Measurements from ENCODE around the gene HES2.
A peak's percentile ranks its signal among the peaks of the same experiment; 100 is the strongest.
"Not testable (repeated sequence)": the region's sequence is repeated elsewhere in the genome, so short reads cannot be mapped to it uniquely, and the experiment has no call there.

Gene HES2

DNA sequence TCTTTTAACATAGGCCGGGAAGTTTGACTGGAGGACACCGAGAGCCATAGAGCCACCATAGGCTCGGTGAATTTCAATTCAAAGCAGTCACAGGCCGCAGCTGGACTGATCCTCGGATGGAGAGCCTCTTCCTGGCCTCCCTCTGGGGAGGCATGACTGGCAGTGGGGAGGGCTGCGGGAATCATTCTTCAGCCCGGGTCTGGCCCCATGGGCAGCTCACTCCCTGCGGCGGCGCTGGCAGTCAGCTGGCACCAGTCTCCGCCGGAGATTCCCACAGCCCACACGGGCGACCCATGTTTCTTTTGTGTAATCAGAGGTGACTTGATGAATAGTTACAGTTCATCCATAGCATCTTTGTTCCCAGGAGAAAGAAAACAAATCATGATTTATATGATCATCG, 15.4 kb upstream of the HES2 start:
- no peak for DNase-seq (ENCODE audit: low spot score)

DNA sequence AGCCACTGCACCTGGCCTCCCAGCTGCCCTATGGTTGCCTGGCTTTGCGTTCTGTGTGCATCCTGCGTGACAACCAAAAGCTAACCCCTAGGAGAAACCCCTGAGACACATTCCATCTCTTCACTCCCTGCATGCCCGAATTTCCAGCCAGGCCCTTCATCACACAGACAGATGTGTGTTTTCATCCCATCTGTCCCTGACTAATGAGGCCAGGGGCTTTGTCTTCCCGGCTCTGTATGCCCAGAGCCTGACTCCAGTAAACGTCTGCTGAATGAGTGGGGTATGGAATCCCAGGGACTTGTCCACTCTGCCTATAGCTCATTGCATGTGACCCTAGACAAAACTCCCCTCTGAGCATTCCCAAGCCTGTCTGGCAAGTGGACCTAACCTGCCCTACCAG, 14.5 kb upstream of the HES2 start:
- DNase-seq (ENCODE audit: low spot score), result no peak

DNA sequence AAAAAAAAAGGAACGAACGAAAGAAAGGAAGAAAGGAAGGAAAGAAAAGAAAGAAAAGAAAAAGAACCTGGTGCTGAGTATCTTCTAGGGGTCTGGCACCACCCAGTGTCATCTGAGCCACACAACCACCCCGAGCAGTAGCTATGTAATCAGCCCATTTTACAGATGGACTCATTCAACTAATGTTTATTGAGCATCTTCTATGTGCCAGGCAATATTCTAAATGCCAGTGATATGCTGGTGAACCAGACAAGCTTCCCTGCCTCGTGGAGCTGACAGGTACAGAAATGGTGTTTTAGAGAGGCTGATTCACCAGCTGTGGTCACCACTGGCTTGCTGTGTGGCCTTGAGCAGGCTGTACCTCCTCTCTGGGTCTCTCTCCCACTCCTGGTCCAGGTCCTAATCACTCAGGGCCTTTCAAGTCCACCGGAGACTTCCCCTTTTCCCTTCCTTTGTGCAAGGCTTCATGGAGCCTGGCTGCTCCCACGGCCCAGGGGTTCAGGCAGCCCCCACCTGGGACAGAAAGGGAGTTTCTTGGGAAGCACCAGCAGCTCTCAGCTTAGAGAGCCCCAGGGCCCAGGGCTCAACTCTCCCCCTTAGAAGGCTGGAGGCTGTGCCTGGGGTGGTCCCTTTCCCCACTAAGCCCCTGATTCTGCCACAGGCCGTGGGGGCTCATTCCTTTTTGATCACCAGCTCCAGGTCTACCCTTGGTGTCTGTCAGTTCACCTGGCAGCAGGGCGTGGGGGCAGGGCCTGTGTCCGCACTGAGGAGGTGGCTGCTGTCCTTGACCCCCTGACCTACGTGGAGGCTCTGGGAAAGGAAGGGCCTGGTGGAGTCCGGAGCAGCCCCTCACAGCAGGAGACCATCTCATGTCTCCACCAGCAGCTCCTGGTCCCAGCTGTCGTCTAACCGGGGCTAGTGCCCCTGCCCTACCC, 12.2 kb upstream of the HES2 start:
- DNase-seq (ENCODE audit: low spot score), result not testable (repeated sequence)

DNA sequence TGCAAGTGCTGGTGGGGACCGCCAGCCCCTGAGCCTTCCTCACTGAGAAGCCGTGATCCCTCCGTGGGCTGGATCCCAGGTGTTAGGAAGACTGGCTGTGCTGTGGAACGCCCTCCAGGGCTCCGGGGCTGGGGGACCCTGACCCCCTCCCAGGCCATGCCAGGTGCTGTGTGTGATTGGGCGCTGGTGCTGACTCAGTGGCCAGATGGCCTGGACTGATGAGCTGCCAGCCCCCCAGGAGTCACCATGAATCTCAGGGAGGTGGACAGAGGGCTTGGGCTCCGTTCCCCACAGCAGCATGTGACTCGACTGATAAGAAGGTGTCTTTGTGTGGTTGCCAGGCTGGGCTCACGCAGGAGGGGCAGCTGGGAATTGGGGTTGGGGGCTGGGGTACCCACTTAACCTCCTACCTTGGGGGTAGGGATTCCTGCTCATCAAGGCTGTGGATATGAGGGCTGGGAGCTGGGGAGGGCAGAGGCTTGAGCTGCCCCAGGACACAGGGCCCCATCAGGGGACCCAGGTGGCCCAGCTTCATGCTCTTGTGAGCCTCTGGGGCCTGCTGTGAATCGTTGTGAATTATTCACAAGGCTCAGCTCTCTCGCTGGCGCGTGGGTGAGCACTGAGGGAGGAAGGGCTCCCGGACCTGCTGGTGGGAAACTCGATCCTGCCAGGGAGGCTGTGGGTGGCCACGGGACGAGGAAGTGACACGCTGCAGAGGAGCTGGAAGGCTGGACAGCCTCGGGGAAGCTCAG, 10.1 kb upstream of the HES2 start:
- DNase-seq (ENCODE audit: low spot score), result not testable (repeated sequence)

DNA sequence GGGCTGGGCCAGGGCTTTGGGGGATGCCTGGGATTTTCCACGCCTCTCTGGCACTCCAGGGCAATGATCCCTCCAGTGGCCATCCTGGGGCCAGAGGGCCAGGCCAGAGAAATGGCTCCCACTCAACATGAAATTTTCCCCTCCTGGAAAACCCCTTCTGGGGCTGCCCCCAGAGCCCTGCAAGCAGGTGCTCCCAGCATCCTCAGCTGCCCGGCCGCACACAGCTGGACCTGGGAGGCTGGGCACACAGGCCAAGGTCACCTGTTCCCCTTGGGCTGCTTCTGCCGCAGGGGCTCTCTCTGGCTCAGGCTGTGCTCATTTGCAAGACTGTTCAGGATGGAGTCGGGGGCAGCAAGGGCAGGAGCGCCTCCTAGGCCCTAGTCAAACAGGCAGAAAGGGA, 8.7 kb upstream of the HES2 start:
- DNase-seq (ENCODE audit: low spot score), result not testable (repeated sequence)

DNA sequence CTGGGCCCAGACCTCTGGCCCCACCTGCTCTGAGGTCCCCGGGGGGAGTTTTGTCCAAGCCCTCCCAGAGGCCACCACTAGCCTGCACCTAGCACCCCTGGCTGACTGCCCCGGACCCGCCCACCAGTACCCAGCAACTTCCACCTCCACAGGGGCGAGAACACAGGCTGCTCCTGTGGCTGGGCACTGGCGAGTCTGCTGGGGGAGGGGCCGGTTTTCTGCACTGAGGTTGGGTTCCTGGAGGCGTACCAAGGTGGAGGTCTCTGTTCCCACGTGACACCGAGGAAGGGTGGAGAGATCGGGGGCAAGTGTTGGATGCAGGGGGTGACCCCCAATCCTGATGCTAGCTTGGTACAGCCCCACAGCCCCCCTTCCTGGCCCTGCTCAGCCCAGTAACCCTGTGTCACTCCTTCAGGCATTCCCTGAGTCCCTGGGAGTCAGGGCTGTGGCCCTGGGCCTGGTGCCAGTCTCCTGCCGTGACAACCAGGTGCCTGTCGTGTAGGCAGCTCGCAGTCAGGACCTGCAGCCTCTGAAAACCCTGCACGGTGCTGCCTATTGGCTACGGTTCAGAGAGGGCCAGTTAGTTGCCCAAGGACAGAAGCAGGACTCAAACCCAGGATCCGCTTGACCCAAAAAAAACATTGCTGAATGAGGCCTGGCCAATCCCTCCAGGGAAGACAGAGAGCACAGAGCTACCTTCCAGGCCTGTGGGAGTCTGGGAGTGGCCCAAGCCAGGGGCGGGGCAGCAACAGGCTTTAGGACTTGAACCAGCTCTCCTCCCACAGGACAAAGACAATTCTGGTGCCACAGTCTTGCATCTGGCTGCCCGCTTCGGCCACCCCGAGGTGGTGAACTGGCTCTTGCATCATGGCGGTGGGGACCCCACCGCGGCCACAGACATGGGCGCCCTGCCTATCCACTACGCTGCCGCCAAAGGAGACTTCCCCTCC, 8.0 kb upstream of the HES2 start:
- no peak for DNase-seq (ENCODE audit: low spot score)

DNA sequence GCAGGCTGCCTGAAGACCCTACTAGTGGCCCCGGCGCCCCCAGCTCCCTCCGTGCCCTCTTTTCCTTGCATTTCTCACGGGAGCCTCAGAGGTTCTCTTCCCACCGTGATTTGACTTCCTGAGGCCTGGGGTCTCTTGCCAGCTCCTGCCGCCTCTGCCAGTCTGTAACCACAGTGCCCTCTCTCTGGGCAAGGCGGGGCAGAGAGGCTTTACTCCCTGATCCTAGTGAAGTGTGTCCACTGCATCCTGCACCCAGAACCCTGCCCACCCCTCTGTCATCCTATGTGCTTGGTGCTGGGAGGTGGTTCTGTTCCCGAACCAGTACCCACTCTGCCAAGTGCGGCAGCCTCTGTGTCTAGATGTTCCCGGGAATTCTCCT, 7.2 kb upstream of the HES2 start:
- no peak for DNase-seq (ENCODE audit: low spot score)

DNA sequence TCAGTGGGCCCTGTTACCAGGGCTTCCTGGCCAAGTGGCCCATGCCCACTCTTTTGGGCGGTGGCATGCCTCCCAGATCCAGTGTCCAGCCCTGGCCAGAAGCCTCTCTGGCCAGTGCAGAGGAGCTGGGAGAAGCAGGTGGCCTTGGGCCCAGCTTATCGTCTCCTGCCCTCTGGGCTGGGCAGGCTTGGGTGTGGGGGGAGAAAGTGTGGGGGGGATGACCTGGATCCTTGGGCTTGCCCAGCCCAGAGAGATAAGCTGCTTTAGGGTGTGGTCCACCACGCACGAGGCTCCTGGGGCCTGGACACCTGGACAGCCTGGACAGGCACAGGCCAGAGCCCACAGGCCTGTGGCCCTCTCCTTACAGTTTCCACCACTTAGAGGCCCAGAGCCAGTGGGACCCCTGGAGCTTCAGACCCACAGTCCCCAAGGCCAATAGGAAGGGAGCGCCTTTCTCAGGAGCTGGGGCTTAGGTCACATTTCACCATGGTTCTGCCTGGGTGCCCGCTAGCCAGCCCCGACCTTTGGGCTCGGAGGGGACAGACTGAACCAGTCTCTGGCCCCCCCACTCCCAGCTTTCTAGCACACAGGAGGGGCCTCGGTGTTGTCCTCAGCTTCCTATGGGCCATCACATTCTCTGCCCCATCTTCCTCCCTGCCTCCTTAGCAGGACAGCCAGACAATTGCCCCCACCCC, 6.7 kb upstream of the HES2 start:
- no peak for DNase-seq (ENCODE audit: low spot score)

DNA sequence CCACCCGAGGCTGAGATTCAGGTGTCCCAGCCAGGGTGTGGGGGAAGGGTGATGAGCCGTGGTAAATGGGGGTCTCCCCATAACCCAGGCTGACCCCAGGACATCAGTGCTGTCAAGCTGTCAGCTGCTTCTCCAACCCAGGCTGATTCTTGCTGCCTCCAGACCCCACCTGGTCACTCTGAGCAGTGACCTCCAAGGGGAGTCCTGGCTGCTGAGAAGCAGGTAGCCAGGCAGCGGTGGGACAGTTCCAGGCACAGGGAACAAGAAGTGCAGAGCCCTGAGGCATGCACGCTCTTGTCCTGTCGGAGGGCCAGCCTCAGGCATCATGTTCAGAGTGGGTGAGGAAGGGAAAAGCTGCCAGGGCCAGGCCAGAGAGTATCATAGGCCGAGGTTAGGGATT, 5.9 kb upstream of the HES2 start:
- DNase-seq (ENCODE audit: low spot score), result no peak

DNA sequence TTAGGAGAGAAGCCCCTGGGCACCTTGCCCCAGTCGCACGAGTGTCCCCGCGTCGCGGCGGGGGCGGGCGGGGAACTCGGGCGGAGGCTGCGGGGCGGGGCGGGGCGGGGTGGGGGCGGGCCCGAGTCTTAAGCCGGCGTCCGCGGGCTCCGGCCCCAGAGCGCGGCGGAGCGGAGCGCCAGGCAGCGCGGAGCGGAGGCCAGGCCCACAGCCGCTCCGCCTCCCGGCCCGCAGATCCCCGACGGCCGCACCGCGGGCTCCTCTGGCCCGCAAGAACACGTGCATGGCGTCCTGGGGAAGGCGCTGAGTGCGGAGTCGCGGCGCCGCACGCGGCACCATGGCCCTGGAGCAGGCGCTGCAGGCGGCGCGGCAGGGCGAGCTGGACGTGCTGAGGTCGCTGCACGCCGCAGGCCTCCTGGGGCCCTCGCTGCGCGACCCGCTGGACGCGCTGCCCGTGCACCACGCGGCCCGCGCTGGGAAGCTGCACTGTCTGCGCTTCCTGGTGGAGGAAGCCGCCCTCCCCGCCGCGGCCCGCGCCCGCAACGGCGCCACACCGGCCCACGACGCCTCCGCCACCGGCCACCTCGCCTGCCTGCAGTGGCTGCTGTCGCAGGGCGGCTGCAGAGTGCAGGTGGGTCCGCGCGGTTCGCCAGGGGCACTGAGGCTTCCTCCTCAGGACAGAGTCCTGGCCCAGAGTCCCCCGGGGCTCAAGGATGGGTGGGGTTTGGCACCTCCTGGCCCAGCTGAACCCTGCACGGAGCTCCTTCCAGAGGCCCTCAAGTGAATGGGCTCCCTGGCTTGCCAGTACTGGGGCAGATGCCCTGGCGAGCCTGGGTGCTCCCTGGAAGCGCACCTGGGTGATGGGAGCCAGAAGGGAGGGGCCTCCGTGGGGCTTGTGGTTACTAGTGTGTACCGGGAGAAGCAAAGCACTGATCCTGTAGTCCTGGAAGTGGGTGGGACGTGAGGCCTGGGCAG, 5.2 kb upstream of the HES2 start, which contains the start of gene ESPN:
TSS of gene ESPN (plus strand) at position 158 of the 975 bp plus-strand sequence. CDS start at position 338, 180 bp downstream.
- peak; percentile 42 for DNase-seq (ENCODE audit: low spot score)

DNA sequence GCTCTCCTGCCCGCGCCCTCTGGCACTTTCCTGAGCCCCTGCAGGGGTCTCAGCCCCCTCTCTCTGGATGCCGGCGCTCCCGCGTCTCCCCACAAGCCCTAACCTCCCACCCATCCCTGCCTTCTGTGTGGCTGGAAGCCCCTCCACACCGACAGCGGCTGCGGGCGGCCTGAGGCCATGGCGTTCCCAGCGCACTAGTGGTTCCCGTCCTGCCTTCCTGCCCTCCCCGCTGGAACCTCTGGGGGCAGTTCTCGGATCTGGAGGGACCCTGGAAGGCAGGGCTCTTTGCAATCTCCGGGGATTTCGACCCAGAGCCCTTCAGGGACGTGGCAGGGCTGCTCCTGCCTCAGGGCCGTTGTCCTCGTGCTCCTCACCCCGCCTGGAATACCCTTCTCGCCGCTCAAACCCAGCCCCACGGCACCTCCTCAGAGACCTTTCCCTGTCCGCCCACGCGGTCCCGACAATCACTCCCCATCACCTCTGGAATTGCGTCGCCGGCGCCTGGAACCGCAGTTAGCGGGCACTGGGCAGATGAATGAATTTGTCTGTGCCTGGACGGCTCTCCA, 4.4 kb upstream of the HES2 start:
- DNase-seq (ENCODE audit: low spot score), result peak; percentile 27

DNA sequence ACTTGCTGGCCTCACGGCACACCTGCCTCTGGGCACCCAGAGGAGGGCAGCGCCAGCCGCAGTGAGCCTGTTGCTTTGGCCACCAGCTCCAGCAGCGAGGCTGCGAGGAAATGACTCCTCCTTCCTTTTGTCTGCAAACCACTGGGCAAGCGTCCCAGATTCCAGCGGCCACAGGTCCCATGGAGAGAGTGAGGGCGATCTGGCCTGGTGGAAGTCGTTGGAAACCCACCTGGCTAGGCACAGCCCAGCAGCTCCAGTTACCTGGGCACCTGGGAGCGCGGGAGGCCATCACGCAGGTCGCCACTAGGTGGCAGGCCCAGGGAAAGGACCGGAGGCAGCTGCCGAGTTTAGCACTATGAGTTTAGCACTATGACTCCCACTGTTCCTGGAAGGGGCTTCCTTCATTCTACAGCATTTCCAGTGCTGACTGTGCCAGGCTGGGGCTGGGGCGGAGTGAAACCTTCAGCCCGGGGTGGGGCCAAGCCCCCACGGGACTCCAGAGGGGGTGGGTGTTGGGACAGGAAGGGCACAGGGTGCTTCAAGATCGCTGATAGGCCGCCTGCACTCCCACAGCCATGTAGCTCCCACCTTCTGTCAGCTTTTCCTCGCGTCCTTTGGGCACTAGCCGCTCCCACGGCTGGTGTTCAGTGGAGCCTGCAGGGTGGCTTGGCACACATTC, 3.7 kb upstream of the HES2 start:
- DNase-seq (ENCODE audit: low spot score), result peak; percentile 70

DNA sequence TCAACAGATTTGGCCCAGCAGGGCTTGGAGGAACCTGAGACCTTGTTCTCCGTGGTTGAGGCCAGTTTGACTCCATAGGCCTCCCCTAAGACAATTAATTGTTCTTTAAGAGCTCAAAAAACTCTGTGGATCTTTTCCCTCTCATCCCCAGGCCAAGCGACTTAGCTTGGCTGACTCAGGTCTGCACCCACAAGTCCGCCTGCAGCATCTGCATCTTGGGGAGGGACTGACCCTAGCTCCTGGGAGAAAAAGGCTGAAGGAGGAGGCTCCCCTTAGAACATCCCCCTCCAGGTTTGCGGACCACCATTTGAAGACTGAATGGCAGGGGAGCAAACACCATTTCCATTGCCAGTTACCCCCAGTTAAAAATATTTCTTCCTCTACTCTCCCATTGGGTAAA, 1.5 kb upstream of the HES2 start:
- no peak for DNase-seq (ENCODE audit: low spot score)

DNA sequence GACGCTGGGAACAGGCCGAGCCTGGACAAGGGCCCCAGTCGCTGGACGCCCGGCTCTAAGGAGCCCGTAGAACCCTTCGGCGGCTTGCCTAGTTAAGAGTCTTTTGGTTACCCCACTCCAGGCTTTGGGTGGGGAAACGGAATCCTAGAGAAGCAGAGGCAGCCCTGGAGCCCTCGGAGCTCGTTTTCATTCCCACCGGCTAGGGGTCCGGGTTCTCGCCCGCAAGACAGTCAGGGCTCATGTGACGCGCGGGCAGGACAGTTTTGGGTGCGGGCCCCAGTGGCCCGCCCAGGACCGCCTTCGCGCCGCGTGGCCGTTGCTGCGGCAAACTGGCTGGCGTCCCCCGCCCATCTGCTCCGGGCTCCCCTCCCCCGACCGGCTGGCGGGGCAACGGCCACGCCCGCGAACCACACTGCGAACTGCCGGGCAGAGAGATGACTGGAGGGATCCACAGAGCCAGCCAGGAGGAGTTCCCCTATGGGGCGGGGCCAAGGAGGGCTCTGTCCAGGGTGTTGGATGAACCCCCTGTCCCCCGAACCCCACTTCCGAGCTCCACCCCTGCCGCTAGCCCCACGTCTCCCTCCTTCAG, 829 bp upstream of the HES2 start:
- no peak for DNase-seq (ENCODE audit: low spot score)

DNA sequence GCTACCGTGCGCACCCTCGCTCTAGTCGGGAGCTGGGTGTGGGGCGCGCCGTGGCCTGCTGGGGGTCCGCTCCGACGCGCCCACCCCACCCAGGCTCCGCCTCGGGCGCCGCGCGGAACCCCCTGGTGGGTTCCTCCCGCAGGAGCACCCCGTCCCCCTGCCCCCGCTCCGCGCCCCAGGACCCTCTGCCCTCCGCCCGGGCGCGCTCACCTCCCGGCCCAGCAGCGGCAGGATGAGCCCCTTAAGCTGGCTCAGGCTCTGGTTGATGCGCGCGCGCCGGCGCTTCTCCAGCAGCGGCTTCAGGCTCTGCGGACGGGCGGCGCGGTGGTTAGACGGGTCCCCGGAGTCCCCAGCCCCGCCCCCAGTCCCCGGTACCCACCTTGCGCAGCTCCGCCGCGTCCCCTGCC, 319 bp downstream of the HES2 start:
- no peak for DNase-seq (ENCODE audit: low spot score)

DNA sequence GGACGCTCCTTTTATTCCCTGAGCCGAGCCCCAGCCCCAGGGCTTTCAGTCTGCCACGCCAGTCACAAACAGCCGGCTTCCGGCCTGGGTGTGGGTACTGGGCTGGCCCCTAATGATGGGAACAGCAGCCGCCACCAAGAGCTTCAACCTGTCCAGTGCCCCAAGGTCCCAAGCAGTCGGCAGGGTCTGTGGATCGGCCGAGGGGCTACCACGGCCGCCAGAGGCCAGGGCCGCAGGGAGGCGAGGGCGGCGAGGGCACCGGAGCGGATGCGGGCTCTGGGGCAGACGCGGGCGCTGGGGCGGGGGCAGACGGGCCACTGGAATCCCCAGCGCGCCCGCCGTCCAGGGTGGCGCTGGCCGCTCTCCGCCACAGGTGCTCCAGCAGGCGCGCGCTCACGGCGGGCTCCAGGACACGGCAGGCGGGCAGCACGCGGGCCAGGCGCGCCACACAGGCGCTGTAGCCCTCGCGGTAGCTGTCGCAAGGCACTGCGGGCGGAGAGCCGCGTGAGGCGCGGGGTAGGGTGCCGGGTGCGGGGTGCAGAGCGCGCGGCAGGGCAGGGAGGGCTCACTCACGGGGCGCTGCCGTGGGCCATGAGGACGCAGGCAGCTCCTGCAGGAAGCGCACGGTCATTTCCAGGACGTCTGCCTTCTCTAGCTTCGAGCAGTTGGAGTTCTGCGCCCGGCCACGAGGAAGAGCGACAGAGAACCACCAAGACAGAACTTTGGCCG, 887 bp downstream of the HES2 start:
- DNase-seq (ENCODE audit: low spot score), result no peak

DNA sequence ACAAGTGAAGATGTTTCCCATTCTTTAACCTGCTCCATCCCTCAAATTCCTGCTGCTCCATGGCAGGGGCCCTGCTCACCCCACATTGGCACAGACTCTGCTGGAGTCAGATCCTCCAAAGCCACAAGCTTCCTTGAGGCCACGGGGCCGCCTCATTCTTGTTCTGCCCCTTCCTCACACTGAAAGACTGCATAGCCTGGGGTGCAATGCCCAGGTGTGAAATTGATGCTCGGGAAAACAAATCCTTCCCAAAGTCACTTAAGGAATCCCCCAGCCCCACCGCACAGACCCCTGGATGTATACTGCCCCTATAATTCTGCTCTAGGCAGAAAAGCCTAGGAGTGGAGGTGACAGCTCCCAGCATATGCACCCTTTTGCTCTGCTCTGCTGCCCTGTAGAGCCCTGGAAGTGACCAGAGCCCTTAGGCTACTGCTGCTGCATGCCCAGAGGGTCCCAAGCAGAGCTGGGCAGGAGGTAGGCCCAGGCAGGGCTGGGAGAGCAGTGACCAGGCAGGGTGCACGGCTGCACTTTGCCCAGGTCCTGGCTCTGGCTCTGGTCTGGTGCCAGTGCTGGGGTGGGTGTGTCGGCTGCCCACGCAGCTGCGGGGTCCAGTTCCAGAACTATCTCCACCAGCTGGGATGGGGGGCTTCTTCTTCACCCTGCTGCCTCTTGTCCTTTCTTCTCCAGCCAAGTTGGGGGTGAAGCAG, 1.6 kb downstream of the HES2 start:
- DNase-seq (ENCODE audit: low spot score), result no peak

DNA sequence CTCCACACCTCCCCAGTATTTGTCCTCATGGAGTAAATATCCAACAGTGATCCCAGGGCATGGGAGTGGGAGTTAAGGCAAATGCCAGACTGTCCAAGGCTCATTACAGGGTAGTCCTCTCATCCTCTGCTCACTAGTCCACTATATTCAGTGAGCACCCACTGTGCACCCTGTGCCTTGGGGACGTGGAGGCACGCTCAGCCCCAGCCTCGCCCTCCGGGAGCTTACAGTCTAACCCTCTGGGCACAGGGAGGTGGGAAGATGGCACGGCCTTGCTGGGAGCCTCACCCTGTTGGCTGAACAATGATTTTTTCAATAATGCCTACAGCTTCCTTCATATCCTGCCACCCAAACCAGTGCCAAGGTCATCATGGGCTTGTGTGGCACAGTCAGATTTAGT, 2.8 kb downstream of the HES2 start:
- DNase-seq (ENCODE audit: low spot score), result no peak

All from AG08395 (cell line).